ENCODE data around the gene MT1B.
"Not testable (repeated sequence)": the region's sequence is repeated elsewhere in the genome, so short reads cannot be mapped to it uniquely, and the experiment has no call there.

MT1B gene

GRCh38 chr16:56667581-56668571 is 16.2 kb downstream of the MT1B start, which contains the start of gene MT1G:
Gene MT1G (minus strand): TSS chr16:56668065. CDS start chr16:56667993, 72 bp downstream.
- H3K4me3 ChIP-seq (ENCODE audit: low read depth, low read length), result peak within 1 kb of the TSS; percentile 62
- no peak for TF ChIP-seq POLR2A (IDR thresholded peaks at IDR 0.05; ENCODE audit: extremely low read depth, insufficient read length)
- TF ChIP-seq MYC (IDR thresholded peaks at IDR 0.05; ENCODE audit: low read depth, low read length), result no peak
- TF ChIP-seq, protein P1, sequence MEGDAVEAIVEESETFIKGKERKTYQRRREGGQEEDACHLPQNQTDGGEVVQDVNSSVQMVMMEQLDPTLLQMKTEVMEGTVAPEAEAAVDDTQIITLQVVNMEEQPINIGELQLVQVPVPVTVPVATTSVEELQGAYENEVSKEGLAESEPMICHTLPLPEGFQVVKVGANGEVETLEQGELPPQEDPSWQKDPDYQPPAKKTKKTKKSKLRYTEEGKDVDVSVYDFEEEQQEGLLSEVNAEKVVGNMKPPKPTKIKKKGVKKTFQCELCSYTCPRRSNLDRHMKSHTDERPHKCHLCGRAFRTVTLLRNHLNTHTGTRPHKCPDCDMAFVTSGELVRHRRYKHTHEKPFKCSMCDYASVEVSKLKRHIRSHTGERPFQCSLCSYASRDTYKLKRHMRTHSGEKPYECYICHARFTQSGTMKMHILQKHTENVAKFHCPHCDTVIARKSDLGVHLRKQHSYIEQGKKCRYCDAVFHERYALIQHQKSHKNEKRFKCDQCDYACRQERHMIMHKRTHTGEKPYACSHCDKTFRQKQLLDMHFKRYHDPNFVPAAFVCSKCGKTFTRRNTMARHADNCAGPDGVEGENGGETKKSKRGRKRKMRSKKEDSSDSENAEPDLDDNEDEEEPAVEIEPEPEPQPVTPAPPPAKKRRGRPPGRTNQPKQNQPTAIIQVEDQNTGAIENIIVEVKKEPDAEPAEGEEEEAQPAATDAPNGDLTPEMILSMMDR (IDR thresholded peaks at IDR 0.05; ENCODE audit: low read depth, low read length), result no peak
- no peak for TF ChIP-seq MAX (IDR thresholded peaks at IDR 0.05; ENCODE audit: low read depth, low read length)
- peak; percentile 79 for DNase-seq (ENCODE audit: low read depth)

DNA sequence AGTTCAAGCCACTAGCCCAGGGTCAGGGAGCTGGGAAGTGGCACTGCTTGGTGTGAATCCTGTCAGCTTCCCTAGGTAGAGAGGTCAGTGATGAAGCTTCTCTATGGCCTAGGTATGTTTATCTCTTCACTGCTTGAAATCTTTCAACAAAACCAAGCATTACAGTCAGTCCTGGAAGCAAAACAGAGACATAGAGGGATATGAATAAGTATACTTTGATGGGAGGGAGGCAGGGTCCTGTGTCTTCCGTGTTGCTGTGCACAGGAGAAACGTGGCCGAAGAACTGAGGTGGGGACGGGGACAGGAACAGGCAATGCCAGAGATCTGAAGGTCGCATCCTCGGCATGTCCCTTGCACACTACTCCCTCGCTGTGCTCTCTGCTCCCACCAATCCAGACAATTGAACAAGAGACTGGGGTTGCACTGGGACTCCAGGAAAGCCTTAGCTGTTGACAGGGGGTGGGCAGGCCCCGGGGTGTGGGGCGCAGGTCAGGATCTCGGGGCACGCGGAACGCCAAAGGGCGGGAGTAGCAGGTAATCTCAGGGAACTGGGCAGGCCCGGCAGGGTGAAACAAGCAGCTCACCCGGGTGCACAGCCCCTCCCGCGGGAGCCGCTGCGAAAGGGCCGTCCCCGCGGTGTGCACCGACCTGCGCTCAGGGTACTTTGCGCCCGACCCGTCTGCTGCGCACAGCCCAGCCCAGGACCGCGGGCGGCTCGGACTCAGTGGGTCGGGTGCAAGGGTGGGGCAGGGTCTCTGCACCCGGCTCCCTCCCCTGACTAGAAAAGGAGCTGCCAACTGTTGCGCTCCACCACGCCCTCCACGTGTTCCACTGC is 17.5 kb downstream of the MT1B start, which contains the start of gene MT1H:
TSS of gene MT1H (plus strand) at position 810 of the 835 bp plus-strand sequence. CDS start 71 bp downstream, outside the sequence.
- no peak within 1 kb of the TSS for H3K4me3 ChIP-seq (ENCODE audit: low read depth, low read length)
- DNase-seq (ENCODE audit: low read depth), result no peak
- TF ChIP-seq MYC (IDR thresholded peaks at IDR 0.05; ENCODE audit: low read depth, low read length) (no peak), MAX (IDR thresholded peaks at IDR 0.05; ENCODE audit: low read depth, low read length) (no peak), POLR2A (IDR thresholded peaks at IDR 0.05; ENCODE audit: extremely low read depth, insufficient read length) (no peak)
- TF ChIP-seq, protein P1 (IDR thresholded peaks at IDR 0.05; ENCODE audit: low read depth, low read length), result no peak

GRCh38 chr16:56669840-56670619 is 18.3 kb downstream of the MT1B start:
- H3K4me3 ChIP-seq (ENCODE audit: low read depth, low read length), result no peak overlapping the region
- TF ChIP-seq MAX (IDR thresholded peaks at IDR 0.05; ENCODE audit: low read depth, low read length), result no peak
- TF ChIP-seq MYC (IDR thresholded peaks at IDR 0.05; ENCODE audit: low read depth, low read length), result no peak
- TF ChIP-seq POLR2A (IDR thresholded peaks at IDR 0.05; ENCODE audit: extremely low read depth, insufficient read length), result no peak
- TF ChIP-seq, protein P1 (IDR thresholded peaks at IDR 0.05; ENCODE audit: low read depth, low read length), result no peak
- no peak for DNase-seq (ENCODE audit: low read depth)

GRCh38 chr16:56670620-56670934 is 18.9 kb downstream of the MT1B start:
- TF ChIP-seq, protein P1 (IDR thresholded peaks at IDR 0.05; ENCODE audit: low read depth, low read length), result no peak
- no peak for TF ChIP-seq POLR2A (IDR thresholded peaks at IDR 0.05; ENCODE audit: extremely low read depth, insufficient read length)
- no peak for TF ChIP-seq MAX (IDR thresholded peaks at IDR 0.05; ENCODE audit: low read depth, low read length)
- TF ChIP-seq MYC (IDR thresholded peaks at IDR 0.05; ENCODE audit: low read depth, low read length), result no peak

DNA sequence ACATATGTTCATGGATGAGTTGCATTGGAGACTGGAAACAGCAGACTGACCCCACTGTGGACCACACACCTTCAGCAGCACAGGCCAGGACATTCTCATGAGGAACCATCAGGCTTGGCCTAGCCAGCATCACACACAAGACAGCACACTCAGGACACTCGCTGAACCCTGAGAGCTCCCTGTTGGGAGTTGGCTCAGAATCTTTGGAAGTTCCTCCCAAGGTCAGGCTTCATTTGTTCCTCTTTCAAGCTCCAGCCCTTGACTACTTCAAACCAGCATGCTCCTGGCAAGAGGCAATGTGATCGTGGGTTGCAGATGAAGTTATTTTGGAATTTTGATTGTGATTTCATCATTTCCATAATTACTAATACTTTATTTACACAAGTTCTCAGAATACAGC is 20.0 kb downstream of the MT1B start:
- not testable (repeated sequence) for DNase-seq (ENCODE audit: low read depth); H3K4me3 ChIP-seq (ENCODE audit: low read depth, low read length)

More at GRCh38 chr16:56670620-56670934, 18.9 kb downstream of the MT1B start:
- DNase-seq (ENCODE audit: low read depth), result no peak
- H3K4me3 ChIP-seq (ENCODE audit: low read depth, low read length), result no peak overlapping the region

GRCh38 chr16:56672171-56672570 is 20.5 kb downstream of the MT1B start:
- not testable (repeated sequence) for H3K4me3 ChIP-seq (ENCODE audit: low read depth, low read length); DNase-seq (ENCODE audit: low read depth)

Data from NB4 (cell line).